ENCODE data around the gene EFCC1.

- TF ChIP-seq, protein P1, sequence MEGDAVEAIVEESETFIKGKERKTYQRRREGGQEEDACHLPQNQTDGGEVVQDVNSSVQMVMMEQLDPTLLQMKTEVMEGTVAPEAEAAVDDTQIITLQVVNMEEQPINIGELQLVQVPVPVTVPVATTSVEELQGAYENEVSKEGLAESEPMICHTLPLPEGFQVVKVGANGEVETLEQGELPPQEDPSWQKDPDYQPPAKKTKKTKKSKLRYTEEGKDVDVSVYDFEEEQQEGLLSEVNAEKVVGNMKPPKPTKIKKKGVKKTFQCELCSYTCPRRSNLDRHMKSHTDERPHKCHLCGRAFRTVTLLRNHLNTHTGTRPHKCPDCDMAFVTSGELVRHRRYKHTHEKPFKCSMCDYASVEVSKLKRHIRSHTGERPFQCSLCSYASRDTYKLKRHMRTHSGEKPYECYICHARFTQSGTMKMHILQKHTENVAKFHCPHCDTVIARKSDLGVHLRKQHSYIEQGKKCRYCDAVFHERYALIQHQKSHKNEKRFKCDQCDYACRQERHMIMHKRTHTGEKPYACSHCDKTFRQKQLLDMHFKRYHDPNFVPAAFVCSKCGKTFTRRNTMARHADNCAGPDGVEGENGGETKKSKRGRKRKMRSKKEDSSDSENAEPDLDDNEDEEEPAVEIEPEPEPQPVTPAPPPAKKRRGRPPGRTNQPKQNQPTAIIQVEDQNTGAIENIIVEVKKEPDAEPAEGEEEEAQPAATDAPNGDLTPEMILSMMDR (IDR thresholded peaks at IDR 0.05), result no peak
- no peak for TF ChIP-seq POLR2A (IDR thresholded peaks at IDR 0.05)
Observed at GRCh38 chr3:129040579-129041300, 39.6 kb downstream of the EFCC1 start.
